Right renal pelvis (tissue), 4 donors: Measurements from ENCODE around the gene WIPI1. TPM values are rescaled to one million over a fixed set of nuclear protein-coding genes. Genes with fewer than 3 reads are reported as not detected.
A peak's percentile ranks its signal among the peaks of the same experiment; 100 is the strongest.
"Not testable (repeated sequence)": the region's sequence is repeated elsewhere in the genome, so short reads cannot be mapped to it uniquely, and the experiment has no call there.

Experiments used
- DNase-seq, 4 donors: peaks; one replicate each; pipeline ENCODE4 v3.0.0-alpha.2; 2013; ENCODE audit warnings: low read depth in 4 of 4, low spot score in 3 of 4, missing footprints in 1 of 4
- polyA plus RNA-seq, 4 donors: library from polyadenylated mRNA; unstranded; fragments of 120-200 nt; gene quantifications; one replicate each; pipeline ENCODE4 v1.2.1, GENCODE V29; 2013; ENCODE audit not compliant: insufficient read length in 4 of 4

The WIPI1 gene, protein sequence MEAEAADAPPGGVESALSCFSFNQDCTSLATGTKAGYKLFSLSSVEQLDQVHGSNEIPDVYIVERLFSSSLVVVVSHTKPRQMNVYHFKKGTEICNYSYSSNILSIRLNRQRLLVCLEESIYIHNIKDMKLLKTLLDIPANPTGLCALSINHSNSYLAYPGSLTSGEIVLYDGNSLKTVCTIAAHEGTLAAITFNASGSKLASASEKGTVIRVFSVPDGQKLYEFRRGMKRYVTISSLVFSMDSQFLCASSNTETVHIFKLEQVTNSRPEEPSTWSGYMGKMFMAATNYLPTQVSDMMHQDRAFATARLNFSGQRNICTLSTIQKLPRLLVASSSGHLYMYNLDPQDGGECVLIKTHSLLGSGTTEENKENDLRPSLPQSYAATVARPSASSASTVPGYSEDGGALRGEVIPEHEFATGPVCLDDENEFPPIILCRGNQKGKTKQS
- polyA plus RNA-seq, result 10 to 100 TPM; 21.1 to 26.4 (median 23.1) TPM

DNA sequence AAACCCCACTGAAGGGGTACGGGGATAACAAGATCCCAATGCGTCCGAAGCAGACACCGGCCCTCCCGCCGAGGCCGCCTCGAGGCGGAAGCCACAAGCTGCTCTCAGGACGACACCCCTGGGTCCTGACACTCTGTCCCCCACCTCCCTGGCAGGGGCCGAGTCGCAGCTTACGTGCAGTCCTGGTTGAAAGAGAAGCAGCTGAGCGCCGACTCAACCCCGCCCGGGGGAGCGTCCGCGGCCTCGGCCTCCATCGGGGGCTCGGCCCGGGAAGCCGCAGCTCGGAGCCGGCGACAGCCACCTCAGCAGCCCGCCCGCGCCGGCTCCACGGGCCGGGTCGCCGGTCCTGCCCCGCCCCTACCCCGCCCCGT is at the start of gene WIPI1:
TSS of gene WIPI1 (minus strand) at position 329 of the 371 bp plus-strand sequence. CDS start at position 254, 75 bp downstream.
- peak in 1 of 4 donors; percentile 30 for DNase-seq

DNA sequence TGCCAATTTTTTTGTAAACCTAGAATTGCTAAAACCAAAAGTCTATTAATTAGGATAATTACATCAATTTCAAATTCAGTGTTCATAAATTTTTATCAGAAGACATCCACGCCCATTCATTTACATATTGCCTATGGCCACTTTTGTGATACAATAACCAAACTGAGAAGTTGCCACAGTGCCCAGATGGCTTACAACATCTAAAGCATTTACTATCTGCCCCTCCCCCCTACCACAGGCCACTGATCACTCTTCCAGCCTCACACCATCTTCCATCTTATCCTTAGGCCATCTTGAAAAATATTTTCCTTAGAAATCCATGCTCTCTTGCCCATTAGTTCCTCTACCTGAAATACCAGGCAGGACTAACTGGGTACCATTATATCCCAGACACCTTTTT is 48.7 kb upstream of the WIPI1 start:
- DNase-seq, result no peak

DNA sequence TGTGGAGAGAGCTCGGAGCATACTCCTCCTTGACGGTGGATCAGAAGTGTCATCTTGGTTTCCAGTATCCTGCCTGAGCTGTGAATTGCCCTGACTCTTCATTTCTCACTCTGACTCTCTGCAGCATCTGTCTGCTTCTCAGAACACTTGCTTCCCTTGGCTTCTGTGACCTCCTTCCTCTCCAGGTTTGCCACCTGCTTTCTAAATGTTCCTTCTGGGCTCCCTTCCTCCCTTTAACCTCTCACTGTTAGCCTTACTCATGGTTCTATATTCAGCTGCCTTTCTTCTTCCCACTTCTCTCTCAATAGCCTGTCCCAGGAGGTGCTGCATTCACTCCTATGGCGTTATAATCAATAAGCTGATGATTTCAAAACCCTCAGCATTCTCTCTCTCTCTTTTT is 43.8 kb upstream of the WIPI1 start:
- DNase-seq, result no peak

DNA sequence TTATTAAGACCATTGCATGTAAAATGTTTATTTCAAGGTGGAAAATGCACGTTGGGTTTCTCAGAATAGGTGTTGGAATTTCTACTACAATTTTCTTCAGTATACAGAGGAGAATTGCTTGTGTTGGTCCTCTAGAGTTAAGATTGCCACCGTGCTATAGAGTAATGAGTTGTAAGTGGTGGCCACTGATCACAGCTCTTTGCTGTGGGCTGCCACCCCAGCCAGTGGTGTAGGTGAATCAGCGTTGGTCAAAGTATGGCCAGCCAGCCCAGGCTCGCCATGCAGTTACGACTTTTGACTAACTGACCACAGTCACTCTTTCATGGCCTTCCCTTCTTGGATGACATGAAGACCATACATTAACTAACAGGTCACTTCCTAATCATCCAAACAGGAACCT is 42.3 kb upstream of the WIPI1 start:
- no peak for DNase-seq

DNA sequence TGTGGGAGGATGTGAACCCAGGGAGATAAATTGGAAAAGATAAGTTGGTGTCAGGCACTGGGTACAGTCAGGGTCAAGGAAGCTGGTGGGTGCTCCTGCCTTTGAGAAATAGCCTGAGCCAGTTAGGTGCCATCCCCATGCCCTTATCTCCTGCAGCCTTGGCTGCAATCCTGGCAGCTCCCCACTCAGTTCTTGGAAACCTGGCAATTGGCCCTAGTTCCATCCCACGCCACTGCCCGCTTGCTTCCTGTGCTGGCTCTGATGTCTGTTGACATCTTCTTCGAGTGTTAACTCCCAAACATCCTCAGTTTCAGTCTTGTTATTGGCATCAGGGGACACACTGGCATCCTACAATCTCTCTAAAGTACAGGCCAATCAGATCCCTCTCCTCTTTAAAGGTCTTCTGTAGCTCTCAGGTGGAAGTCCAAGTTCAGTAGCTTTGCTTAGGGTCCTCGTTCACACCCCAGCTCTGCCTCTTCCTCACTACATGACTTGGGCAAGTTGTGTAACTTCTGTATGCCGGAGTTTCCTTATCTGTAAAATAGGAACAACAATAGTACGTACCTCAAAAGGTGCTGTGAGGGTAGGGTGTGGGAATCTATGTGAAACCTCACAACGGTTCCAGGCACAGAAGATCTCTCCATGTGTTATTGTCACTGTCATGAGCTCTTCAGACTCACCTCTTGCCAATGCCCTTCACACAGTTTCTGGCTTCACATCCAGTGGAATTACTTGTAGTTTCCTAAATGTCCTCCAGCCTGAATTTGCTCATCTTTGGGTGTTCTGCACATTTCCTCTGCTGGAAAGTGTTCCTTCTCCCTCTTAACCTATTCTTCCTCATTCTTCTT is 41.4 kb upstream of the WIPI1 start:
- DNase-seq, result no peak

DNA sequence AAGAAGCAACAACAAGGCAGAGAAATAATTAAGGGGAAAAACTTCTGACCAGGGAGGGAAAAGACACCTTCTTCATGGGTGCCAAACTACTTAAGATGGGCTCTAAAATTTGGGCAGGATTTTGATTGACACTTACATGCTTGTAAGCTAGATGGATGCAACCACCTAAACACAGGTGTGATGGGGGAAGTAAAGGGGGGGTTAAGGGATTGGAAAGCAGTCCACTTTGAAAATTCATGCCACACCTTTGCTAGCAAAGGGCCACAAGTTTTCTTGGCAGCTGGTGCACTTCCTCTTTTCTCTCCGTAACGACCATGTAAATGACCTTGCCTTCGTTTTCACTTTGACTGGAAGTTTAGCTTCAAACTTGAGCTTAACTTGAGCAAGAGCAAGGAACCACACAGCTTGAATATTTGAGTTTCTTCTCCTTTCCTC is 40.6 kb upstream of the WIPI1 start:
- DNase-seq, result no peak

DNA sequence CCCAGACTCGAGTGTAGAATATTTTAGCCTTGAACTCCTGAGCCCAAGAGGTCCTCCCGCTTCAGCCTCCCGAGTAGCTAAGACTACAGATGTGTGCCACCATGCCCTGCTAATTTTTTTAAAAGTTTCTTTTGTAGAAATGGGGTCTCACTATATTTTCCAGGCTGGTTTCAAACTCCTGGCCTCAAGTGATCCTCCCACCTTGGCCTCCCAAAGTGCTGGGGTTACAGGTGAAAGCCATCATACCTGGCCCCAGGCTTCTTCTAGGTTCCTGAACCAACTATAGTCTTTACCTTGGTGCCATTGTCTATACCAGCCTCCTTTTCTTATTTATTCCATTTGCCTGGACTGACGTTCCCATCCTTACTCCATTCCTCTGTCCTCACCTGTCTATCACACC is 37.8 kb upstream of the WIPI1 start:
- DNase-seq, result no peak

DNA sequence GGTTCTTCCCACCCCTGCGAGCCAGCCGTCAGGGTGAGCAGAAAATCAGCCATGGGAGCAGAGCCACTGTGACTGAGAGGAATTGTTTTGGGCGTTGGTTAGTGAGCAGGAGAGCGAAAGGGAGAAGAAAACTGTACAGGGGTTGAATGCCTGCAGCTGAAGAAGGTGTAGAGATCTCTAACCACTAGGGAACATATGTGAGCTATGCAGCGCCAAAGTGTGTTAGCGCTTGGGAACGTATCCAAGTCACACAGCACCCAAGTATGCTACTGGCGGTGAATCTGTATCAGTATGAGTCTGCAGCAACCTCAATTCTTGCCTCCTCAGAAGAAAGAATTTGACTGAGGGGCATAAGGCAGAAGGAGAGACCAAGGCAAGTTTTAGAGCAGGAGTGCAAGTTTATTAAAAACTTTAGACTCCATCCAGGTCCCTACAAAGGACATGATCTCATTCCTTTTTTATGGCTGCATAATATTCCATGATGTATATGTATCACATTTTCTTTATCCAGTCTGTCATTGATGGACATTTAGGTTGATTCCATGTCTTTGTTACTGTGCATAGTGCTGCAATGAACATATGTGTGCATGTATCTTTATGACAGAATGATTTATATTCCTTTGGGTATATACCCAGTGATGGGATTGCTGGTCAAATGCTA is 35.2 kb upstream of the WIPI1 start:
- not testable (repeated sequence) for DNase-seq

DNA sequence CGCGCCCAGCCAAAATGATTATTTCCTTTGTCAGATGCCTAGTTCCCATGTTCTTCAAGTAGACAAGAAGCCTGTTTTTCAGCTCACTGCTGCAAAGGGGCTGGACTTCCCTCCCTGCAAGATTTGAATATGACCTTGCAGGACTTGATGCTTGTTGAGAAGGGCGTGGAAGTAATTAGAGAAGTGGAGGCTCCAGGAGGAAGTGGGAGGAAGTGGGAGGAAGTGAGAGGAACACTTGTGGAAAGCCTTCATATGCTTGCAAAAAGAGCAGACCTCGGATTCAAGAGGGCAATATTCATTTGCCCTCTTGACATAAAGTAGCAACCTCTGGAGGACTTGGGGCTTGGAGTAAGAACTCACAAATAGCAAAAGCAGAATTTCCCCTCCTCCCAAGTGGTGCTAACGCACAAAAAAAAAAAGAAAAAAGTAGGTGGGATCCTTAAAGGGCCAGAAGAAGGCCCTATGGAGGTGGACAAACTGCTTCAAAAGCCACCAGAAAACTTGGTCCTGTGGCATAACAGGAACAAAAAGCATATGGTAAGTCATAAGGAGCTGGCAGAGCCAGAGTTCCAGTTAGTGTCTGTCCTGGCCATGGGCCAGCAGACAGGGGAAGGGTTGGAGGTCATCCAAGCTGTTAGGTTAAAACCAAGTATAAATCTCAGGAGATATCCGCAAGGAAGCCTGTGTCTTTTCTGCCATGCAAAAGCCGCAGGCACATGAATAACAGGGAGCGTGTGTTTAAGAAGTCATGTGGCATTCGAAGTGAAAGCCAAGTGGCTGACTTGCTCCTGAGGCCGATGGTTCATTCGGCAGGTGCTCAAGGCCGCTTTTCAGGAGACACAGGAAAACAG is 34.3 kb upstream of the WIPI1 start:
- no peak for DNase-seq

DNA sequence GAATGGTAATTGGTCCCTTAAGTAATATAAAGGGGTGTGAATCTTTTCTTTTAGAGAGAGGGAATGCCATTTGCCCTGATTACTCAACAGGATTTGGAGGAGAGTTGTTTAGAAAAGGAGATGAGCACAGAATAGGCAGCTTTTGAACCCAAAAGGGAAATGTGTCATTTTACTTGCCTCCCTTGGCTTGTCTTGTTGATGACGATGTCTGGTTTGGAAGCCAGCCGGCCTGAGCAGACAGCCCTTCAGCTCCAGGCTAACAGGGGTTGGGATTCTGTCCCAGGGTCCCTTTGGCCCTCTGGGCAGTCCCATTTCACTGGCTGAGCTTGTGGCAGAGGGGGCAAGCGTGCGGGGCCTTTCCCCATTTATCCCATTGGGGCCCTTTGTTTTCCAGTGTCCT is 32.6 kb upstream of the WIPI1 start:
- no peak for DNase-seq

DNA sequence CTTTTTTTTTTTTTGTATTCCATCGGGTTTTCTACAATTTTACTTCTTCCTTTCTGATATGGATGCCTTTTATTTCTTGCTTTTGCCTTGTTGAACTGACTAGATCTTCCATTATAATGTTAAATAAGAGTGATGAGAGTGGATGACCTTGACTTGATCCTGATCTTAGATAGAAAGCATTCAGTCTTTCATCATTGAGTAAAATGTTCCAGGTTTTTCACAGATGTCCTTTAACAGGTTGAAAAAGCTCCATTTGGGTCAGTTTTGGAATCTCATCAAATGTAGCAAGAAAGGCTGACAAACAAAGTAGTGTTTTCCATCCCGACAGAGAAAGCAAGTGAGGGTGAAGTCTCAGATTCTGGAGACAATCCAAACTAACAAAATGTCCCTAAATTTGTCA is 27.2 kb upstream of the WIPI1 start:
- DNase-seq, result no peak

DNA sequence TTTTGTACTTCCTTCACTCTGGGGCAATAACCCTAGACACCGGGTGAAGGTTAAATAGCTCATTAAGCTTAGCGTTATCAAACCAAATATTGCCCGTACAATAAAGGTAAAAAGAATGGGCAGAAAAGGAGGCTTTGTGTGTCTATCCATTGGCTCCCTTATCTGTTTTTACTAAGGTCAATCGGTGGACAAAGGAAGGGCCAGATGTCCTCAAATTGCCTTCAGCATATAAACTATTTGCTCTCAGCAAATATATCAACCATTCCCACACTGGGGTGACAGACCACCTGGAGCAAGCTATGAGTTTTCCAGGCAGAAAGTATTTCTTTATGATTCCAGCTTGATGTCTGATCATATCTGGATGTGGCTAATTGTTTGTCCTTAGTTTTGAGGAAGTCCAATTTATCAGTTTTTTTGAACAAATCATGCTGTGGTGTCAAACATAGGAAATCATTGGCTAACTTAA is 25.3 kb upstream of the WIPI1 start:
- no peak for DNase-seq

DNA sequence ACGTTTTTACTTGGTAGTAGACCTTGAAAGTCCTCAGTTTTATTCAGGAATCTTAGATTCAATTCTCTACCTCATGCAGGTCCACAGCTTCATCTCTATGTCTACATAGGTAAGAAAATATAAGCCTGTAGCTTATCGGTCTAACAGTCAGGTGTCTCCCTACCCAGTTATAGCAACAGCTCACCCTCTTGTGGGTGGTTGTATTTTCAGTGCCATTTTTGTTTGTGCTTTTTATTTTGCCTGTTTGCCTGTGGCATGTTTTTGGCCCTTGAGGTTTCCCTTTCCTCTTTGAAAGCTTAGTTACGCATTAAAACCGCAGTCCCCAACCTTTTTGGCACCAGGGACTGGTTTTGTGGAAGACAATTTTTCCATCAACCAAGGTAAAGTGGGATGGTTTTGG is 23.6 kb upstream of the WIPI1 start:
- DNase-seq, result no peak

DNA sequence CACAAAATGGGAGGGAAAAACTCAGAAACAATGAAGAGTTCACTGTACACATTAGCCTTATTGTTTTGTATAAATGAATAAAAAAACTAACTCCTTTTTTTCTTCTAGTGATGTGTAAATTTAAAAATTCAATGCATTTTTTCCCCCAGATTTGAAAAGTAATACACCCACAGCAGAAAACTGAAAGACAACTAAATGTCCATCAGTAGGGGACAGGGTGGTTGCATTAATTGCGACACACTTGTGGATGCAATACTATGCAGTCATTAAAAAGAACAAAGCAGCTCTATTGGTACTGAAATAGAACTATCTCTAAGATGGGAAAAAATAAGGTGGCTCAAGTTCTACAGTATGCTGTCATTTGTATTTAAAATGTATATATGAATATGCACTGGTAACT is 13.7 kb upstream of the WIPI1 start:
- no peak for DNase-seq

DNA sequence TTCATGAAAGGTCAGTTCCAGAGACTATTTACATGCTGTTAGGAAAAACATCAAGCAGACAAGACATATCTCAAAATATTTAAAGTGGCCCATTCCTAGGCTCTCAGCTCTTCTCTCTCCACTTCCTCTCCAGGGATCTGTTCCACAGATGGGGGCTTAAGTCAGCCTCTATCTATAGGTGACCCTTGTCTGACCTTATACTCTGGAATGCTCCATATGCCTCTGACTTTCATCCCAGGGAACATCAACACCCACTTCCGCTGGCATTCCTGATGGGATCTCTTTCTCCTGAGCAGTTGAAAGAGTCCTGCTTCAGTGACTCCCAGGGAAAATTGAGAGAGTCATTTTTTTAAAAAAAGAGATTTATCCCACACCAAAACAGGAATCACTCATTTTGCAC is 11.5 kb upstream of the WIPI1 start:
- DNase-seq, result no peak

DNA sequence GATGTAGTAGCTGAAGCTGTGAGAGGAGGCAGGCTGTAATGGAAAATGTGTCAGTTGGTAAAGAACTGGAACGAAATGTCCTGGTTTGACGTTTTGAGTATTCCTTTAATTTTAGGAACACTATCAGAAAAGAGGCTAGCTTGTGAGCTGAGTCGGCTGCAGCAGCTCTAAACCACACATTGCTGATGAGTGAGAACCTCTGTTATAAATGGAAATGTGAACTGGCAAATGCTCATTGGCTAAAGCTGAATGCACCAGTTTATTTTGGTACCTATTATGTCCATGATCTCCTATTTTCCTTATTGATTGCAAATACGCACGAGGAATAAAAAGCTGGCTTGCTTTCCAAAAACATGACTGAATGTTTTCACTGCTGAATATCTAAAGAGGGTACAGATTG is 11.0 kb upstream of the WIPI1 start:
- DNase-seq, result no peak

DNA sequence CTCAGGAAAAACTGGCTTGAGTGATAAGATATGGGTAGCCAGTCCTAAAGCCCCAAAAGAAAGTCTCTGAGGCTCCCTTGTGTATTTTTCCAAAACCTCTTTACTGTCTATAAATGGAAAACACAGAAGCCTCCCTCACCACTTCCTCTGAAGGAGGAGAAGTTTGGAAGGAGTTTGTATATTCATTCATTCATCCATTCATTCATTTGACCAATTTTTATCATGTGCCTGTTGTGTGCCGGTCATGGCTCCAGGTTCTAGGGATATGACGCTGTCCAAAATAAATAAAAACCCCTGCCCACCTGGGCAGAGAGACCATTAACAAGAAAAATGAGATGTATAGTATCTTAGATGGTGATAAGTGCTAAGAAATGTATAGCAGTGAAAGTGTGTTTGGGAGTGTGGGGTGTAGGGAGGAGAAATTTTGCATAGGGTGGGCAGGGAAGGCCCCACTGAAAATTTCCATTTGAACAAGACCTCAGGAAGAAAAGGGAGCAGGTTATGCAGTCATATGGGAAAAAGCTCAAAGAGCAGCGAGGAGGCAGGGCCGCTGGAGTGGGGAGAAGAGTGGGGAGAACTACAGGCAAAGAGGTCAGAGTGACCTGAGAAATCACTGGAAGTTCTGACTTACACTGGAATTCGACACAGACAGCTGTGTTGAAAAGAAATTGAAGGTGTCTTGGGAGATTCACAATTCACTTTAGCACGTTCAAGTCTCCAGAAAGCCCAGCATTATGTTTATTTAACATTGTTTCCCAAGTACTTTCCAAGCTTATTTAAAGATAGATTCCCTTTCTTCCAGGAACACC is 6.1 kb upstream of the WIPI1 start:
- no peak for DNase-seq

DNA sequence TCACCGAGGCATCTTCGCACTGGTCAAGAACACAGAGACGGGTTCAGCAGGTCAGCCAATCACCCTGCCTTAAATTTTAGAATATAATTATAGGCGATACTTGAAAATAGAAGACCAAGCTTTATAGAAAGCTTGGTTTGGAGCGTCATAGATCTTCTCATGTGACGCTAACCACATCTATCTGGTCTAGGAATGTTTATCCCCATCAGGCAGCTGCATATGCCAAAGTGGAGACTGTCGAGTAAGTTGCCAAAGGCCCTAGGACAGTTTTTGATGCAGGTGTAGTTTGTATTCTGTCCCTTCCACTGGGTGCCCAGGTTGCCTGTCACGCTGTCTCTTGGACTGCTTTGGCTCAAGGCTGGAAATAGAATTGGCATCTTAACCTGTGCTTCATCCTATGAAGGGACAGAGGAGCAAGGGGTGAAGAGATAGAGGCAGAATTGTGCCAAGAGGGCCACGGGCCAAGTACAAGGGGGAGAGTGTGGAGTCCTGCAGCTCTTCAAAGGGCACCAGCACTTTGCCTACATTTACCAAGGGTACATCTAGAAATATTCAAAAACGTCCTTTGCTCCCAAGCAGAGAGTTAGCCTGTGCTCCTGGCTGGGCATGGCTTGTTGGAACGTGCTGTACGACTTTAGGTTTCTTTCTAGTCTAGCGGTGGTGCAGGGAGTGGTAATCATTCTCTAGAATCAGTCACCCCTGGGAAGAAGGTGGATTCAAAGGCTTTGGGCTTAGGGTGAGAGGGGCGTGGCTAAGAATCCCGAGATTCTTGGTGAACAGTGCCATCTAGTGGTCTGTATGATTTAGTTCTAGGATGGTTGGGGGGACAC is 5.3 kb upstream of the WIPI1 start:
- peak; percentile 74 to 83 (median 80) for DNase-seq
